ENCODE results near the gene CST7. TPM values are rescaled to one million over a fixed set of nuclear protein-coding genes. Genes with fewer than 3 reads are reported as not detected.
A peak's percentile ranks its signal among the peaks of the same experiment; 100 is the strongest.

Gene CST7
- total and polyA plus RNA-seq, 2 donors, result 15.5 to 41.9 TPM

GRCh38 chr20:24992487-24993205, 43.6 kb downstream of the CST7 start, which contains the start of gene APMAP:
Gene APMAP, minus strand, starts transcription at chr20:24992751. Its CDS starts 63 bp downstream, at chr20:24992688.
- Histone ChIP-seq H3K27me3 (ENCODE audit: control insufficient read depth in 2 of 2, insufficient read depth in 1 of 2, low read length in 1 of 2) (no peaks in the 10 kb centered on the region), H3K4me1 (ENCODE audit: control insufficient read depth in 2 of 2, insufficient read depth in 2 of 2, low read length in 2 of 2) (peaks cover 8 to 23% of the 10 kb centered on the region in 2 donors), H3K36me3 (ENCODE audit: control insufficient read depth in 2 of 2, insufficient read depth in 2 of 2, low read length in 1 of 2) (no peaks in the 10 kb centered on the region), H3K27ac (ENCODE audit: low read depth in 1 of 2, low read length in 1 of 2) (peak within 1 kb of the TSS; percentile 85 to 96), H3K9me3 (ENCODE audit: control insufficient read depth in 2 of 2, insufficient read depth in 1 of 2, low read length in 1 of 2) (no peaks in the 10 kb centered on the region), H3K4me3 (ENCODE audit: low read length in 2 of 2) (peak within 1 kb of the TSS; percentile 73 to 94)
- peak; percentile 78 to 96 (median 93) for DNase-seq (ENCODE audit: low read depth in 6 of 9, low spot score in 9 of 9)
- WGBS, result under 1% methylated on average over 69 of the region's 69 CpGs

GRCh38 chr20:24993337-24994185, 44.5 kb downstream of the CST7 start:
- no peaks in the 10 kb centered on the region for H3K36me3 ChIP-seq (ENCODE audit: control insufficient read depth in 2 of 2, insufficient read depth in 2 of 2, low read length in 1 of 2)
- no peaks in the 10 kb centered on the region for H3K27me3 ChIP-seq (ENCODE audit: control insufficient read depth in 2 of 2, insufficient read depth in 1 of 2, low read length in 1 of 2)
- no peaks in the 10 kb centered on the region for H3K9me3 ChIP-seq (ENCODE audit: control insufficient read depth in 2 of 2, insufficient read depth in 1 of 2, low read length in 1 of 2)
- peaks cover 8 to 23% of the 10 kb centered on the region in 2 donors for H3K4me1 ChIP-seq (ENCODE audit: control insufficient read depth in 2 of 2, insufficient read depth in 2 of 2, low read length in 2 of 2)
- H3K27ac ChIP-seq (ENCODE audit: low read depth in 1 of 2, low read length in 1 of 2), result peak overlapping the region in 1 of 2 donors; percentile 85
- DNase-seq (ENCODE audit: low read depth in 6 of 9, low spot score in 9 of 9), result no peak
- H3K4me3 ChIP-seq (ENCODE audit: low read length in 2 of 2), result peak overlapping the region; percentile 73 to 94
- 62% methylated on average over 9 of the region's 9 CpGs for WGBS

GRCh38 chr20:24994186-24994465, 45.1 kb downstream of the CST7 start:
- DNase-seq (ENCODE audit: low read depth in 6 of 9, low spot score in 9 of 9), result no peak
- H3K36me3 ChIP-seq (ENCODE audit: control insufficient read depth in 2 of 2, insufficient read depth in 2 of 2, low read length in 1 of 2), result no peaks in the 10 kb centered on the region
- H3K4me1 ChIP-seq (ENCODE audit: control insufficient read depth in 2 of 2, insufficient read depth in 2 of 2, low read length in 2 of 2), result peaks cover 8 to 23% of the 10 kb centered on the region in 2 donors
- H3K4me3 ChIP-seq (ENCODE audit: low read length in 2 of 2), result no peak overlapping the region
- H3K27ac ChIP-seq (ENCODE audit: low read depth in 1 of 2, low read length in 1 of 2), result no peak overlapping the region
- no peaks in the 10 kb centered on the region for H3K27me3 ChIP-seq (ENCODE audit: control insufficient read depth in 2 of 2, insufficient read depth in 1 of 2, low read length in 1 of 2)
- no peaks in the 10 kb centered on the region for H3K9me3 ChIP-seq (ENCODE audit: control insufficient read depth in 2 of 2, insufficient read depth in 1 of 2, low read length in 1 of 2)
- WGBS, result 96% methylated on average over 1 of the region's 1 CpG

- Histone ChIP-seq H3K27me3 (ENCODE audit: control insufficient read depth in 2 of 2, insufficient read depth in 1 of 2, low read length in 1 of 2) (no peaks in the 10 kb centered on the region), H3K4me3 (ENCODE audit: low read length in 2 of 2) (no peak overlapping the region), H3K9me3 (ENCODE audit: control insufficient read depth in 2 of 2, insufficient read depth in 1 of 2, low read length in 1 of 2) (no peaks in the 10 kb centered on the region), H3K36me3 (ENCODE audit: control insufficient read depth in 2 of 2, insufficient read depth in 2 of 2, low read length in 1 of 2) (no peaks in the 10 kb centered on the region), H3K4me1 (ENCODE audit: control insufficient read depth in 2 of 2, insufficient read depth in 2 of 2, low read length in 2 of 2) (peaks cover 8 to 23% of the 10 kb centered on the region in 2 donors), H3K27ac (ENCODE audit: low read depth in 1 of 2, low read length in 1 of 2) (no peak overlapping the region)
- peak; percentile 50 to 88 (median 78) for DNase-seq (ENCODE audit: low read depth in 6 of 9, low spot score in 9 of 9)
- 56% methylated on average over 20 of the region's 20 CpGs for WGBS
Observed at GRCh38 chr20:24994470-24995368, 45.6 kb downstream of the CST7 start.

- Histone ChIP-seq H3K36me3 (ENCODE audit: control insufficient read depth in 2 of 2, insufficient read depth in 2 of 2, low read length in 1 of 2) (no peaks in the 10 kb centered on the region), H3K27ac (ENCODE audit: low read depth in 1 of 2, low read length in 1 of 2) (no peak overlapping the region), H3K4me3 (ENCODE audit: low read length in 2 of 2) (no peak overlapping the region), H3K9me3 (ENCODE audit: control insufficient read depth in 2 of 2, insufficient read depth in 1 of 2, low read length in 1 of 2) (no peaks in the 10 kb centered on the region), H3K4me1 (ENCODE audit: control insufficient read depth in 2 of 2, insufficient read depth in 2 of 2, low read length in 2 of 2) (peaks cover 7 to 22% of the 10 kb centered on the region in 2 donors), H3K27me3 (ENCODE audit: control insufficient read depth in 2 of 2, insufficient read depth in 1 of 2, low read length in 1 of 2) (no peaks in the 10 kb centered on the region)
- WGBS, result 78% methylated on average over 9 of the region's 9 CpGs
- DNase-seq (ENCODE audit: low read depth in 6 of 9, low spot score in 9 of 9), result no peak
Observed at GRCh38 chr20:24995741-24996448, 46.8 kb downstream of the CST7 start.

GRCh38 chr20:24996449-24997377, 47.6 kb downstream of the CST7 start:
- no peak overlapping the region for H3K4me3 ChIP-seq (ENCODE audit: low read length in 2 of 2)
- peaks cover 0 to 17% of the 10 kb centered on the region in 2 donors for H3K4me1 ChIP-seq (ENCODE audit: control insufficient read depth in 2 of 2, insufficient read depth in 2 of 2, low read length in 2 of 2)
- DNase-seq (ENCODE audit: low read depth in 6 of 9, low spot score in 9 of 9), result no peak
- WGBS, result 80% methylated on average over 9 of the region's 9 CpGs
- no peaks in the 10 kb centered on the region for H3K27me3 ChIP-seq (ENCODE audit: control insufficient read depth in 2 of 2, insufficient read depth in 1 of 2, low read length in 1 of 2)
- H3K27ac ChIP-seq (ENCODE audit: low read depth in 1 of 2, low read length in 1 of 2), result no peak overlapping the region
- H3K9me3 ChIP-seq (ENCODE audit: control insufficient read depth in 2 of 2, insufficient read depth in 1 of 2, low read length in 1 of 2), result no peaks in the 10 kb centered on the region
- no peaks in the 10 kb centered on the region for H3K36me3 ChIP-seq (ENCODE audit: control insufficient read depth in 2 of 2, insufficient read depth in 2 of 2, low read length in 1 of 2)

GRCh38 chr20:24998121-24998520, 49.1 kb downstream of the CST7 start:
- no peak overlapping the region for H3K4me3 ChIP-seq (ENCODE audit: low read length in 2 of 2)
- H3K27me3 ChIP-seq (ENCODE audit: control insufficient read depth in 2 of 2, insufficient read depth in 1 of 2, low read length in 1 of 2), result no peaks in the 10 kb centered on the region
- no peak for DNase-seq (ENCODE audit: low read depth in 6 of 9, low spot score in 9 of 9)
- H3K4me1 ChIP-seq (ENCODE audit: control insufficient read depth in 2 of 2, insufficient read depth in 2 of 2, low read length in 2 of 2), result peaks cover 0 to 11% of the 10 kb centered on the region in 2 donors
- H3K9me3 ChIP-seq (ENCODE audit: control insufficient read depth in 2 of 2, insufficient read depth in 1 of 2, low read length in 1 of 2), result no peaks in the 10 kb centered on the region
- 96% methylated on average over 3 of the region's 3 CpGs for WGBS
- H3K27ac ChIP-seq (ENCODE audit: low read depth in 1 of 2, low read length in 1 of 2), result no peak overlapping the region
- H3K36me3 ChIP-seq (ENCODE audit: control insufficient read depth in 2 of 2, insufficient read depth in 2 of 2, low read length in 1 of 2), result no peaks in the 10 kb centered on the region

Measured in thymus (tissue), 11 donors.